GM19193 (cell line): ENCODE measurements around the gene DIO3.

Experiments
- POLR2A ChIP-seq: IDR thresholded peaks from 4 replicates; pipeline ENCODE4 v1.6.1; 2011; ENCODE audit not compliant: insufficient read depth, insufficient read length; ENCODE audit errors: extremely low read depth

DIO3 gene

DNA sequence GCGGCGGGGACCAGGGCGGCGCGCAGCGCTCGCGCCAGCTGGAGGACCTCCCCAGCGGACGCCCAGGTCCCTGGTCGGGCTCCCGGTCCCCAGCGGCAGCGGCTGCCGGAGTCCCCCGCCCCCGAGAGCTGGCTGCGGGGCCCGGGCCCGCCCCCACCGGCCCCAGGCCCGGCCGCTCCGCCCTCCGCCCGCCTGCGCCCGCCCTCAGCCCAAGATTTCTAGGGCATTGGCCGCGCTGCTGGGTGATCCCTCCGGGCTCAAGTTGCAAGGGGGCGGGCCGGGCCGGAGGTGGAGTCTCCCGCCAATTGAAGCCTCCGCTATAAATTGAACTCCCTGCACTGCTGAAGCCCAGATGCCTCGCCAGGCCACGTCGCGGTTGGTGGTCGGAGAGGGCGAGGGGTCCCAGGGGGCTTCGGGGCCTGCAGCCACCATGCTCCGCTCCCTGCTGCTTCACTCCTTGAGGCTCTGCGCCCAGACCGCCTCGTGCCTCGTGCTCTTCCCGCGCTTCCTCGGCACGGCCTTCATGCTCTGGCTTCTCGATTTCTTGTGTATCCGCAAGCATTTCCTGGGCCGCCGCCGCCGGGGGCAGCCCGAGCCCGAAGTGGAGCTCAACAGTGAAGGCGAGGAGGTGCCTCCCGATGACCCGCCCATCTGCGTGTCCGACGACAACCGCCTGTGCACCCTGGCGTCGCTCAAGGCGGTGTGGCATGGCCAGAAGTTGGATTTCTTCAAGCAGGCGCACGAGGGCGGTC, at the start of gene DIO3:
TSS of gene DIO3 (plus strand) at position 351 of the 752 bp plus-strand sequence.
- no peak for TF ChIP-seq POLR2A

DNA sequence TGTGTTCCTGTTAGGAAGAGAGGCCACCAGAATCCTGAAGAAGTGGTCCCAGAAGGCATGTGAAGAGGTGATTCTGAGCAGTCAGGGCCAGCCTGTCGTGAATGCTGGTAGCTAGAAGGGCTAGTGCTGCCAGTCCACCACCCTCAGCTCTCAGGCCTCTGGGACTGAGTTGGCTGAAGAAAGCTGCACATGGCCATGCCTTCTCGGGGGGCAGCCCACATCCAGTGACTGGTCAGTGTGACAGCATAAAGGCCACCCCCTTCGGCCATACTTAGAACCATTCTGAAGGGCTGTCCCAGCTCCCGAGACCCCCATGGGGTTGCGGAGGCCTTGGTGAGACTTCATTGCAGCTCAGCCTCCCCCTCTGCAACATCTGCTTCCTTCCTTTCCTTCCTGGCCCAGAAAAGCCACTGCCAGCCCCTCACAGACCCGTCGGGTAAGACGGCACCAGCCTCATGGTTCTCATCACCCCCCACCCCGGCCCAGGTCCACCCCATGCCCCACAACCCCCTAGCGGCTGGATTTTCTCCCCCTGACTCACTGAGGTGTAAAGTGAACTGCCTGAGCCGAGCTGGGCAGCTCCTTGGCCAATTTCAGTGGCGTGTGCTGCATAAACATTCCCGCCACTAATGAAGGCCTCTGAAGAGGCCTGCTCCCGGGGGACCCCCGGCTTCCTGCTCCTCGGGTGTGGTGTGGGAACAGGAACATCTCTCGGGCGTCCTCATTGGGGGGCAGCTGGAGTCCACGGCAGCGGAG, 49.5 kb upstream of the DIO3 start:
- no peak for TF ChIP-seq POLR2A

DNA sequence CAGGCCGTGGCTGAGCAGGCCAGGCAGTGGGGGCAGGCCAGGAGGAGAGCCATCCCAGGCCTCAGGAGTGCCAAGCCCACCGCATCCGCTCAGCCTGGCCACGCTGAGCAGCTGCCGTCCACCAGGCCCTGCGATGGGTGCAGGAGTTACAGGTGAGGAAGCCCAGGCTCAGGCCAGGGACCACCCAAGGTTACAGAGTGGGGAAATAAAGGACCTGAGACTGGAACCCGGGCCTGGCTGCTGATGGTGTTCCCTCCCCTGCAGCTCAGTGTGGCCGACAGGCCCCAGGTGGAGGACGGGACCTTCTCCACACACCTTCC, 49.0 kb upstream of the DIO3 start:
- TF ChIP-seq POLR2A, result no peak

DNA sequence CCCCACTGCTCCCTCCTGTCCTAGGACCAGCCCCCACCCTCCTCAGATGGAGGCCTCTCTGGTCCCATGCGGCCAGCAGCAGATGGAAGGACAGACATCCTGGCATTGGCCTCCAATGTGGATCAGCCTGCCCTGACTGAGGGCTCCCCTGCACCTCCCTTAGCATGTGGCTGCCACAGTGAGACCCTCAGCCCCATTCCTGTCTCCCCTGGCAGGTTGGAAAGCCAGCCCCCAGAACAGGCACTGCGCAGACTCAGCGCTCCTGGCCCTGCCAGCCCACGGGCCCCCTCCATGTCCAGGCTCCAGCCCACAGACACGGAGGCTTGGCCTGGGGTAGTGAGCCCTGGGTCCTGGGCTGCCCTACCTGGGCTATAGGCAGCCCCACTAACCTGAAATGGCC, 47.2 kb upstream of the DIO3 start:
- no peak for TF ChIP-seq POLR2A

DNA sequence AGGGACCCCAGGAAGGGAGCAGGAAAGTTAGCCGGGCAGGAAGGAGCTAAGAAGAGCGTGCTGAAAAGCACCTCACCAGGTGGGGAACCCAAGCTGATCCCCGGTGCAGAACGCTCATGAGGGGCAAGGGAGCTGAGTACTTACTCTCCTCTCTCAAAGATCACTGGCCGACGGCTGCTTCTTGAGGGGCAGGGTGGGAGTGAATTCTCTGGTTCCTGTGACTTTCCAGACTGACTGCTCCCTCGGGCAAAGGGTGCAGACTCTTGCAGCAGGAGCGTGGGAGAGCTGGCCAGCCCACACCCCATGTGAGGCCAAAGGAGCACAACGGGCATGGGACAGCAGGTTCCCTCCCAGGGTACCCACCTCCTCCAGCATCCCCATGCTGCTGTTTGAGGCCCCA, 44.9 kb upstream of the DIO3 start:
- TF ChIP-seq POLR2A, result no peak

DNA sequence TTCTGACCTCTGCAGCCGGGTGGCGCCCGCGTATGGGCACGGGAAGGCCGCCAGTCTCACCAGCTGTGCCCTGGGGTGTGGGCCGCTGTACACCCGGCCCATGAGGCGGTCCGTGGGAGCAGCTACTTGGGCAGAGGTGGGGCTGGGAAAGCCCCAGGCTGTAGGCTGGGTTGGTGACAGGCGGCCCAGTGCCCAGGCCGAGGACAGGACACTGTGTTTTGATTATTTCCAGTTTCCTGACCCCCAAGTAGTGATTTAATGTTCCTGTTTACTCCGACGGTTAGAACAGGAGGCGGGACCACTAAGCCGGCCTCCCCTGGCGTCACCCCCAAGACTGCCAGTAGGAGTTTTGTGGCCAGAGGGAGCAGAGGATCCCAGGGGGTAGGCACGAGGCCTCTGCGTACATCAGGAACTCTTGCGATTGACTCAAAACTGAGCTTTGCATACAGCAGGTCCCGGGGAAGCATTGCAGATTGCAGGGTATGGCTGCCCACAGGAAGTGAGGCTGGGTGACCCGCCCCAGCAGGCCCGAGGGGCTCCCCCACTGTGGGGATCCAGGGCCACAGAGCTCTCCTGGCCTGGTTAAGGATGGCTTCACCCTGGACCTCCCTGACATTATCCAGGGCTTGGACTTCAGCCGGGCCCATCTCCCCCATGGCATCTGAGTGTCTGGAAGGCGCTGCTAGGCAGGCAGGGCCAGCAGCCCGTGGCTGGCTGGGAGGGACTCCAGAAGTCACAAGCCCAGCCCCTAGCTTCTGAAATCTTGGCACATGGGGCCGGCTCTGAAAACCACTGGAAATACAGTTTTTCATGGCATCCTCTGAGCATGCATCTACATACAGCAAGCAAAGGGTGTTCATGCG, 42.5 kb upstream of the DIO3 start:
- no peak for TF ChIP-seq POLR2A

DNA sequence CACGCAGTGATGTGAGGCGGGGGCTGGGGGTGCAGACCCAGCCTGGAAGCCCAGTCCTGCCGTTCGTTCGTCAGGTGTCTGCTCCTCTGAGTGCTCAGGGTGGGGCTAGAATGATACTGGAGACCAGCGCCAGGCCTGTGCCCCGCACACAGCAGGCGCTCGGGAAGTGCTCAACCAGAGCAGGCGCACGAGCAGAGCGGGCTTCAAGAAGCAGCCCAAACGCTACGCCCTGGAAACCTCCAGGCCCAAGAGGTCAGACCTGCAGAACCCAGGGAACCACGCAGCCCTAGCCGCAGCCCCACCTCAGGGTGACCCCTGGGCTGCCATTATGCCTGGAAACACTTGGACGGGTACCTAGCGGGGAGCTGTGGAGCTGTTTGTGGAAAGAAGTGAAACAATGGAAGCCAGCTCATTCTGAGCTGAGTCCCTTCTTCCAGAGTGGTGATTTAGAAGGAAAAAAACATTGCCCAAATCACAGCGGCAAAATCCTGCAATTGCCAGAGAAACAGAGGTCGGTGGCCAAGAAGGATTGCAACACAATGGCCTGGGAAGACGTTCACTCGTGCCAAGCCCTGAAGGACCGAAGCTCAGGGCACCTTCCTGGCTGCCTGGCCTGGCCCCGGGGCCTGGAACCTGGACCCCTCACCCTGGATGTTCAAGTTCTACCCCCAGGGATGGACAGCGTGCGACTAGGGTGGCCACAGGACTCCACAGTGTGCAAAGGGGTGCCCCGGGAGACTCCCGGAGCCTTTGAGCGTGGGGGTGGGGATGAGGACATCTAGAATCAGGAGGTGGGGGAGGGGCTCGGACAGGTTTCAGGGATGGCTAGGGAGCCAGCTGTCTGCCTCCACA, 40.4 kb upstream of the DIO3 start:
- no peak for TF ChIP-seq POLR2A

DNA sequence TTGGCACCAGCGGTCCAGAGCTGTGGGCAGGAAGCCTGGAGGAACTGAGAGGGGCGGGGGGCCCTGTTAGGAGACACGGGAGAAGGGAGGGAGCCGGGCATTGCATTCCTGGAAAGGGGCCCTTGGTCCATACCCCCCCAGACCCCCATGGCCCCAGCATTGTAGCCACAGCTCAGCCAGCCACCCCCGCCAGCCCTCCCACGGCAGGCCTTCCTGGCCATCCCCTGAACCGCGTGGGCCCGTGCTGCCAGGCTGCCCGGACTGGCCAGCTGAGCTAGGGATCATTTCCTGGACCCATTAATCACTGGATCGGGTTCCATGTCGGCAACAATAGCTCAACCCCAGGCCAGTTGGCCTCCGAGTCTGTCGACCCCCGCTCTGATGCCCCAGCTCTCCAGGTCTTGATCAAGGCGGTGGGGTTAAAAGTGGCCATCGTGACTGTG, 39.8 kb upstream of the DIO3 start:
- no peak for TF ChIP-seq POLR2A

DNA sequence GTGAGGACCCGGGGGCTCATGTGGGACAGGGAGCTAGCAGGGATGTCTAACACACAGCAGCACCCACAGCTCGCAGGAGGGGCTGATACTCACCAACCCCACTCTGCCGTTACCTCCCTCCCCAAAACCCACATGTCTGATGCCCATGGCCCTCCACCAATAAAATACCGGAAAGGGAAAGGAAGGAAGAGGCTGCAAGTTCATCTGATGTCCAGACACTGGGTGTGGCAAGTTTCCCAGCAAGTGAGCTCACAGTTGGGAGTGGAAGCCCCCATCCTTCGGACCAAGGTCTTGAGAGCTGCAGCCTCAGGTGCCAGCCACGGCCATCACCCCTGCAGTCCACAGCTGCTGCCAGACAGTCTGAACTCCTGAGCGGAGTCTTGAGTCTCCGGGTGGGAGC, 39.3 kb upstream of the DIO3 start:
- TF ChIP-seq POLR2A, result no peak

DNA sequence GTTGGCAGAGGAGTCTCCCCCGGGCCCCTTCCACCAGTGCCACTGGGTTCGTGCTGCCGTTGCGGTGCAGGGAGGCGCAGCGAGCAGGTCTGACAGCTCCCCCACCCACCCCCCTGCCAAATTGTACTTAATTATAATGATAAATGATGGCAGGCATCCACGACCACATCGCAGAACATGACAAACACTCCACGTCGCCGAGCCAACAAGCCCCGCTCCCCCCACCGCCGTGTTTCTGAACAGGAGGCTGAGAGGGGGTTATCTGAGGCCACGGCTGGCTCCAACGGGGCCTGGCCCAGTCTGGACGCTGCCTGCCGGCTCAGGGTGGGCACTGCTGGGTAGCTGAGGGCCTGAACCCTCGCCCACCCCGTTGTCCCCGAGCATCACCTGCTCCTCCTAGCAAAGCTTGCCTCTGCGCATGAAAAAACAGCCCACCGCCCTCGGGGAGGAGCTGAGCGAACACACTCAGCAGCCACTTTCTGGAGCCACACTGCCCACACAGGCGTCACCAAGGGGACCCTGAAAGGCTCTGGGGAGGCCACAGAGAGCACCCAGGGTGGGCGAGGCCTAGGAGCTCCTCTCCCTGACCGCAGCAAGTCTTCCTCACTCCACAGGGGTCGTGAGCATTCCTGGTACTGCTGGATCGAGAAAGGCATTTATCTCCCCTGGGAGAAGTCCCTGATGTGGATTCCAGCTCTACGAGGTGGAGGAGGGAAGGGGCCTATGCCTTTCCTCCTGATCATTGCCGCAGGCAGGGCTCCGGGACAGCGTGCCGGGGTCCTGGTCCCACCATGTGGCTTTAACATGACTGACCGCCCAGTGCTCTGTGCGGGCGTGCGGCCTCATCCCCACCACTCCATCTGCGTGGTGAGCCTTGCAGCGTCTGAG, 35.4 kb upstream of the DIO3 start:
- TF ChIP-seq POLR2A, result no peak

DNA sequence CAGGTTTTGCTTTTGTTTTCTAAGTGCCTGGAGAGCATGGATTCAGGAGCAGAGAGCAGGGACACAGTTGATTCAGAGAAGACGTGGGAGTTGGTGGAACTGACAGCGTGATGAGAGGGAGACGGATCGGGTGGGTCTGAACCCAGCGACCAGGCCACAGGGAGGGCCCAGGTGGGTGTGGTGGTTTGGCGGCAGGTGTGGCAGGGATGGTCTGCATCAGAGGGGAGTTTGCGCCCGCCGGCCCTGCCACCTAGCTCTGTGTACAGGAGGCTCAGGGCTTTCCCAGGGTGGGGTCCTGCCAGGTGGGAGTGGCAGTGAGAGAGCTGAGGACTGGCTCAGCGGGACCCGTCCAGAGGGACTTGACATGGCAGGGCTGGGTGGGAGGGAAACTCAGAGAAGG, 33.3 kb upstream of the DIO3 start:
- TF ChIP-seq POLR2A, result no peak

DNA sequence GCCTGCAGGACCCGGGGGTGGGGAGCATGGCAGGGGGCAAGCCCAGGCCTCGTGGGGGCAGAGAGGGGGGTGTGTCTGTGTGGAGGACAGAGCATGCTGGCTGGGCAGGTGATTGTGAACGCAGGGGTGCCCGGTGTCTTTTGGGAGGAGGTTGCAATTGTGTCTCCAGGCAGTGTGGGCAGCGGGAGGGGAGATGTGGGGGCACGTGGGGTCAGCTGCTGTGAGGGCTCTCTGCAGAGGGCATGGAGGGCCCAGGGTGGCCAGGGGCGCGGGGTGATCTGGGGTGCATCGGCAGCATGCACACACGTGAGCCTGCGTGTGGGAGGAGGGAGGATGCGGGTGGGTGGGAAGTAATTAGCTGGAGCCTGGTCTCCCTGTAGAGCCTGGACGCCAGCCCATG, 32.2 kb upstream of the DIO3 start:
- no peak for TF ChIP-seq POLR2A

DNA sequence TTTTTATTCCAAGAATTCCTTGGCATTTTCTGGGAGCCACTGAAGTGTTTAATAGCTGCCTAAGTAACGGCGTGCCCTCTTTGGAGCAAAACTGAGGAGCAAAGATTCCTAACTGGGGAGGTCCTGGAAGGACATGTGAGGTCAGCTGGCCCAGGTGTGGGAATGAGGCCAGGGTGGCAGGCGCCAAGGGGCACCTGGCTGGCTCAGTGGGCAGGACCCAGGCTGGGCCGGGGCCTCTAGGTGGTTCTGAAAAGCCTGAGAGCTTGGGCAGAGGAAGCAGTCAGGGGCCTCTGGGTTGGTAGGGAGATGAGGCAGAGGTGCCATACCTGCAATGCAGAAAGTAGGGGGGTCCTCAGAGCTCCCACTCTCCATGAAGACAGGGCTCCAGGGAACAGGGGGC, 27.1 kb upstream of the DIO3 start:
- no peak for TF ChIP-seq POLR2A

DNA sequence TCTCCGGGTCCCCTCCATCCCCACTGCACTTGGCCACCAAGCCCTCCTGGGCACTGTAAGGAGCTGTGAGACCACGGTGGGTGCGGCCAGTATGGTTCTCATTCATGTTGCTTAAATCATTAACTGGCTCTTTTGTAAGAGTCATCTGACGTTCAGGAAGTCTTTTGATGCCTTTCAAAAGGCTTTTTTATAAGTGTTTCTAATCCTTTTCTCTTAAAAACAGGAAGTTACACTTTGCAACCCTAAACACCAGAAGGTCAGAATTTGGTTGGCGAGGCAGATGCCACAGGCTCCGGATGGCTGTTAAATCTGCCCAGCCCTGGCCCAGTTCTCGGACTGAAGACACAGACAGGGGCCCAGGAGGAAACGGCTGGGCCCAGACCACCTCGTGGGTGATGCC, 26.1 kb upstream of the DIO3 start:
- no peak for TF ChIP-seq POLR2A

DNA sequence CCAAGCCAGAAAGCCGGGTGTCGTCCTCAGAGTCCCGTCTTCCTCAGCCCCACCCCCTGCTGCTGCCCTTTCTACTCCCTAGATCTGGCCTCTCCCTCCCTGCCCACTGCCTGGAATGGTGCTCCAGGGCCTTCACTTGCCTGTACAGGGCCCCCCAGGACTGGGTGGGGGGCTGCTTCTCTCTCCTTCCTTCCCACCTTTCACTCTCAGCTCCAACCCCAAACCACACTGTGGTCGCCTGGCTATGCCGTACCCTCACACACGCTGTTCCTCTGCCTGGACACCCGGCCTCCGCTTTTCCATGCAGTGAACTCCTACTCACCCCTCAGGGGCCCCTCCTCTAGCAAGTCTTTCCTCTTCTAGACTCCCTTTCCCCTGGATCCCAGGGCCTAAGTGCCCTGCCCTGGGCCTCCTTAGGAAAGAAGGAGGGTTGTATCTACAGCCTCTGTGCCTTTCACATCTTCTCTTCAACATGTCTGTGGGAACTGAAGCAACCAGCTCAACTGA, 25.5 kb upstream of the DIO3 start:
- no peak for TF ChIP-seq POLR2A
